ENCODE results near the gene BICD2. TPM values are rescaled to one million over a fixed set of nuclear protein-coding genes. Genes with fewer than 3 reads are reported as not detected.

Gene BICD2
- total and polyA plus RNA-seq, 2 of the 8 experiments (the other 6 are each of a cell fraction or from before 2014, with no cell fraction given), result 6.6 to 22.8 TPM

GRCh38 chr9:92771309-92771708 is 6.7 kb upstream of the BICD2 start:
- H4K5ac ChIP-seq (ENCODE audit: insufficient read length, low read depth, low read length), result no peak overlapping the region
- H3K23me2 ChIP-seq (ENCODE audit: low read depth, low read length), result no peaks in the 10 kb centered on the region; the same call in 1 of the 2 replicates
- no peak overlapping the region for H3K18ac ChIP-seq (ENCODE audit: extremely low read depth, low read length)
- H2AK5ac ChIP-seq (ENCODE audit: low read depth, low read length), result no peak overlapping the region
- H4K8ac ChIP-seq (ENCODE audit: extremely low read depth, insufficient read depth, low read length), result no peak overlapping the region
- WGBS, 2 experiments (ENCODE audit: extremely low coverage in 1 of 2, insufficient coverage in 1 of 2, insufficient read length in 1 of 2, insufficient replicate concordance in 2 of 2, low coverage in 1 of 2, low lambda C conversion rate in 2 of 2, missing lambda C conversion rate in 1 of 2), result 94% methylated on average over 5 of the region's 5 CpGs; no CpG with 5 or more reads in 1 of the 2 experiments
- no peaks in the 10 kb centered on the region for H3K9me3 ChIP-seq (ENCODE audit: insufficient read depth in 2 of 2, low read depth in 1 of 2, low read length in 1 of 2)
- no peak overlapping the region for H3K4me3 ChIP-seq (ENCODE audit: extremely low read depth in 1 of 4, insufficient read depth in 2 of 4, low read depth in 3 of 4, low read length in 4 of 4)
- no peak overlapping the region for H4K91ac ChIP-seq (replicated peaks; ENCODE audit: insufficient read length, low read length)
- no peak overlapping the region for H2BK120ac ChIP-seq (replicated peaks; ENCODE audit: low read depth, low read length)
- H3K14ac ChIP-seq (ENCODE audit: insufficient read length), result no peak overlapping the region
- H2AFZ ChIP-seq (ENCODE audit: low read length), result no peak overlapping the region
- H4K20me1 ChIP-seq (replicated peaks in 1 of 2; ENCODE audit: control insufficient read depth in 1 of 2, insufficient read depth in 2 of 2, low read length in 2 of 2), result no peaks in the 10 kb centered on the region
- no peak overlapping the region for H3K4ac ChIP-seq (replicated peaks; ENCODE audit: insufficient read length, low read depth, low read length)
- ChIA-PET CTCF (ENCODE audit: partially characterized antibody) (interaction anchor here (1.2 to 3.4 kb wide), 6 partner anchors 11 to 55 kb away, joined by 3 to 16 read pairs (median 6); no protein-coding TSS in a partner anchor), POLR2A (ENCODE audit: partially characterized antibody) (no interaction called here)
- no peak overlapping the region for H2BK12ac ChIP-seq (ENCODE audit: low read depth, low read length)
- no peak overlapping the region for H3K9ac ChIP-seq (replicated peaks in 1 of 4; ENCODE audit: extremely low read depth in 1 of 4, low read depth in 3 of 4, low read length in 3 of 4)
- H3K79me2 ChIP-seq (ENCODE audit: control insufficient read depth in 1 of 2, insufficient read depth in 2 of 2, low read length in 2 of 2), result no peaks in the 10 kb centered on the region
- no peak overlapping the region for H2BK20ac ChIP-seq (ENCODE audit: low read length)
- no peak for FAIRE-seq
- no peak overlapping the region for H3K4me2 ChIP-seq (ENCODE audit: insufficient read depth in 1 of 2, low read depth in 2 of 2, low read length in 2 of 2)
- H3K56ac ChIP-seq (replicated peaks; ENCODE audit: insufficient read length, low read depth, low read length), result no peak overlapping the region
- H2BK5ac ChIP-seq (ENCODE audit: low read depth, low read length), result peak overlapping the region; percentile 49; the same call in 1 of the 2 replicates
- no peak for DNase-seq (ENCODE audit: low read depth in 1 of 2, low spot score in 2 of 2)
- H3K79me1 ChIP-seq (ENCODE audit: low read depth, low read length), result no peaks in the 10 kb centered on the region
- no peaks in the 10 kb centered on the region for H3K27me3 ChIP-seq (replicated peaks in 1 of 4; ENCODE audit: control insufficient read depth in 3 of 4, extremely low read depth in 1 of 4, insufficient read depth in 3 of 4, low read length in 3 of 4)
- H3K4me1 ChIP-seq (replicated peaks in 1 of 4; ENCODE audit: control insufficient read depth in 3 of 4, insufficient read depth in 4 of 4, low read length in 3 of 4), result peaks cover 0 to 7% (median 3%) of the 10 kb centered on the region in 4 experiments; a peak in 3 of 7 replicates
- TF ChIP-seq CTCF (IDR thresholded peaks at IDR 0.05; ENCODE audit: control extremely low read depth in 1 of 3, insufficient read depth in 1 of 3, low read depth in 1 of 3, low read length in 3 of 3) (no peak), POLR2A (IDR thresholded peaks at IDR 0.05; ENCODE audit: control extremely low read depth in 1 of 2, low read depth in 2 of 2, low read length in 2 of 2) (no peak), TCF12 (IDR thresholded peaks at IDR 0.05; ENCODE audit: low read depth, low read length) (no peak), CBX5 (IDR thresholded peaks at IDR 0.05; ENCODE audit: low read depth, low read length) (no peak), JUN (IDR thresholded peaks at IDR 0.05; ENCODE audit: low read depth, low read length) (no peak), SP2 (IDR thresholded peaks at IDR 0.05; ENCODE audit: low read length) (no peak), MAX (IDR thresholded peaks at IDR 0.05) (no peak), RBBP5 (IDR thresholded peaks at IDR 0.05; ENCODE audit: borderline replicate concordance, low read depth, low read length) (no peak), KDM5A (IDR thresholded peaks at IDR 0.05; ENCODE audit: low read length) (no peak), YY1 (IDR thresholded peaks at IDR 0.05; ENCODE audit: low read depth, low read length) (no peak)
- H3K23ac ChIP-seq (ENCODE audit: insufficient read length), result no peak overlapping the region
- H3K27ac ChIP-seq (ENCODE audit: low read depth, low read length), result no peak overlapping the region
- H3K36me3 ChIP-seq (ENCODE audit: control insufficient read depth in 2 of 4, insufficient read depth in 4 of 4, low read length in 3 of 4), result no peaks in the 10 kb centered on the region
- H2BK15ac ChIP-seq (ENCODE audit: low read length), result no peak overlapping the region

Measured in H1 (cell line).